ENCODE results near the gene NEBL. TPM values are rescaled to one million over a fixed set of nuclear protein-coding genes. Genes with fewer than 3 reads are reported as not detected.

Gene NEBL
- total and polyA plus RNA-seq, 9 of the 15 experiments (the other 6 are each of a cell fraction or from before 2014, with no cell fraction given): 0.82 to 14.6 (median 9.8) TPM

DNA sequence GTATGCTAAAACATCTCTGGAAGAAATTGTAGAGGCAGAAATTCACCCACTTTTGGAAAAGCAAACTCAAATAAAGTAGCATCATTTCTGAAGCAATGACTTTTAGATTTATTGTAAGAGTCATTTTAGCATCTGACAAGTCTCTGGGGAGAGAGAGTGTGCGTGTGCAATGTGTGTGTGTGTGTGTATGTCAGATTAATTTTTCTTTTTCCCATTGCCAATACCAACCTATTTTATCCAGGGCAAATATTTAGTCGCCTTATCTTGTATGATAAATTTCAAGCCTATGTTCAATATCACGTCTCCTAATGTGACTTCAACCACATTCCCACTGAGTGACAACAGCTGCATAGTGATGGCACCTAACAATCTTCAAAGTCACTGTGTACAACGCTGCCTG is 101.7 kb downstream of the NEBL start:
- FAIRE-seq: no peak
- POLR2A ChIA-PET: no interaction called here

More for the DNA sequence above, 101.7 kb downstream of the NEBL start:
- intact Hi-C loops (cut with micrococcal nuclease): no loop called here
- H3K4me1 ChIP-seq (replicated peaks in 1 of 2; ENCODE audit: control insufficient read depth in 2 of 2, insufficient read depth in 2 of 2, low read length in 2 of 2): no peaks in the 10 kb centered on the region
- H4K20me1 ChIP-seq (replicated peaks; ENCODE audit: control insufficient read depth, insufficient read depth, low read length): no peaks in the 10 kb centered on the region
- H3K27me3 ChIP-seq (ENCODE audit: control insufficient read depth in 2 of 2, insufficient read depth in 2 of 2, low read length in 2 of 2): no peaks in the 10 kb centered on the region
- TF ChIP-seq, protein P1, sequence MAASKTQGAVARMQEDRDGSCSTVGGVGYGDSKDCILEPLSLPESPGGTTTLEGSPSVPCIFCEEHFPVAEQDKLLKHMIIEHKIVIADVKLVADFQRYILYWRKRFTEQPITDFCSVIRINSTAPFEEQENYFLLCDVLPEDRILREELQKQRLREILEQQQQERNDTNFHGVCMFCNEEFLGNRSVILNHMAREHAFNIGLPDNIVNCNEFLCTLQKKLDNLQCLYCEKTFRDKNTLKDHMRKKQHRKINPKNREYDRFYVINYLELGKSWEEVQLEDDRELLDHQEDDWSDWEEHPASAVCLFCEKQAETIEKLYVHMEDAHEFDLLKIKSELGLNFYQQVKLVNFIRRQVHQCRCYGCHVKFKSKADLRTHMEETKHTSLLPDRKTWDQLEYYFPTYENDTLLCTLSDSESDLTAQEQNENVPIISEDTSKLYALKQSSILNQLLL (CRISPR knock-in tag; IDR thresholded peaks at IDR 0.05; ENCODE audit: borderline replicate concordance): no peak
- no peak for TF ChIP-seq KDM5B (IDR thresholded peaks at IDR 0.05; ENCODE audit: insufficient replicate concordance, low read depth, low read length)
- TF ChIP-seq, protein P2, sequence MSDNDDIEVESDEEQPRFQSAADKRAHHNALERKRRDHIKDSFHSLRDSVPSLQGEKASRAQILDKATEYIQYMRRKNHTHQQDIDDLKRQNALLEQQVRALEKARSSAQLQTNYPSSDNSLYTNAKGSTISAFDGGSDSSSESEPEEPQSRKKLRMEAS (CRISPR knock-in tag; IDR thresholded peaks at IDR 0.05): no peak
- no peak for TF ChIP-seq SUPT5H (IDR thresholded peaks at IDR 0.05)
- no peak for TF ChIP-seq NFYB (IDR thresholded peaks at IDR 0.05; ENCODE audit: extremely low read depth, insufficient read length)
- no peak for TF ChIP-seq ZNF239 (CRISPR knock-in tag; IDR thresholded peaks at IDR 0.05)
- TF ChIP-seq C11orf30 (IDR thresholded peaks at IDR 0.05; ENCODE audit: low read depth): no peak
- TF ChIP-seq ZNF24 (IDR thresholded peaks at IDR 0.05): no peak
- no peak for TF ChIP-seq PML (IDR thresholded peaks at IDR 0.05; ENCODE audit: low read length)
- no peak for TF ChIP-seq DNMT1 (IDR thresholded peaks at IDR 0.05)
- TF ChIP-seq SIX5 (IDR thresholded peaks at IDR 0.05; ENCODE audit: borderline replicate concordance in 1 of 2, insufficient read depth in 1 of 2, low read depth in 1 of 2, low read length in 2 of 2): no peak
- TF ChIP-seq, protein P3, sequence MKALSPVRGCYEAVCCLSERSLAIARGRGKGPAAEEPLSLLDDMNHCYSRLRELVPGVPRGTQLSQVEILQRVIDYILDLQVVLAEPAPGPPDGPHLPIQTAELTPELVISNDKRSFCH (CRISPR knock-in tag; IDR thresholded peaks at IDR 0.05): no peak
- TF ChIP-seq, protein P3 (tag; IDR thresholded peaks at IDR 0.05): no peak
- no peak for TF ChIP-seq L3MBTL2 (IDR thresholded peaks at IDR 0.05)
- no peak for TF ChIP-seq RCOR1 (IDR thresholded peaks at IDR 0.05; ENCODE audit: borderline replicate concordance in 1 of 2, low read depth in 2 of 2, low read length in 2 of 2)
- no peak for TF ChIP-seq HSF4 (CRISPR knock-in tag; IDR thresholded peaks at IDR 0.05; ENCODE audit: borderline replicate concordance)
- TF ChIP-seq ZNF121 (CRISPR knock-in tag; conservative IDR thresholded peaks at IDR 0.05): no peak
- no peak for TF ChIP-seq CBFA2T3 (IDR thresholded peaks at IDR 0.05)
- no peak for TF ChIP-seq ZNF766 (CRISPR knock-in tag; conservative IDR thresholded peaks at IDR 0.05)
- no peak for TF ChIP-seq ZKSCAN8 (CRISPR knock-in tag; IDR thresholded peaks at IDR 0.05)
- no peak for TF ChIP-seq TARDBP (IDR thresholded peaks at IDR 0.05)
- ATAC-seq (no peak), DNase-seq (ENCODE audit: extremely low read depth in 1 of 4, low spot score in 3 of 4) (no peak)
- in situ Hi-C loops (cut with MboI): no loop called here
- H3K4me2 ChIP-seq (ENCODE audit: insufficient read depth, low read length): no peak overlapping the region
- no peak overlapping the region for H3K27ac ChIP-seq (ENCODE audit: extremely low read depth, low read depth, low read length)
- no peaks in the 10 kb centered on the region for H3K36me3 ChIP-seq (ENCODE audit: control insufficient read depth, insufficient read depth, low read length)
- H3K4me3 ChIP-seq: no peak overlapping the region
- no TSS peak for BruUV-seq (replicated peaks)
- 9% methylated on average over 4 of the region's 4 CpGs for WGBS (ENCODE audit: insufficient coverage, low coverage, missing lambda C conversion rate)
- H3K79me2 ChIP-seq (ENCODE audit: control insufficient read depth, insufficient read depth, low read length): no peaks in the 10 kb centered on the region
- CTCF ChIA-PET (ENCODE audit: low intra/inter-chr PET ratio): interaction anchor here (0.5 kb wide), 1 partner anchor 22 kb away, joined by 3 read pairs; no protein-coding TSS in a partner anchor
- no peak overlapping the region for H3K9ac ChIP-seq (ENCODE audit: insufficient read depth in 1 of 2, low read depth in 2 of 2, low read length in 2 of 2)
- no peaks in the 10 kb centered on the region for H3K9me3 ChIP-seq (replicated peaks; ENCODE audit: control insufficient read depth, insufficient read depth, low read depth, low read length)
- no peaks in the 10 kb centered on the region for H3K9me1 ChIP-seq (ENCODE audit: control insufficient read depth, insufficient read depth, low read length)
- H2AFZ ChIP-seq (ENCODE audit: low read depth, low read length): no peak overlapping the region
